Stimulated activated CD8-positive, alpha-beta memory T cell treated with anti-CD3 and anti-CD28 coated beads, Interleukin-15, amount 100 ng/mL, for 1 hour (primary cell): ENCODE results near the gene CHD6.

ENCODE experiments used
- DNase-seq: peaks from one replicate; pipeline ENCODE4 v3.0.0-alpha.2; 2020; ENCODE audit warnings: low read depth

Gene CHD6

GRCh38 chr20:41393705-41394066, 224.5 kb downstream of the CHD6 start:
- no peak for DNase-seq

GRCh38 chr20:41392871-41393704, 225.1 kb downstream of the CHD6 start:
- no peak for DNase-seq

GRCh38 chr20:41392295-41392694, 225.9 kb downstream of the CHD6 start:
- DNase-seq: no peak

- no peak for DNase-seq
Observed at GRCh38 chr20:41391587-41392001, 226.6 kb downstream of the CHD6 start.

GRCh38 chr20:41390889-41391288, 227.3 kb downstream of the CHD6 start:
- DNase-seq: no peak

GRCh38 chr20:41387444-41387851, 230.7 kb downstream of the CHD6 start:
- DNase-seq: no peak

GRCh38 chr20:41386502-41387427, 231.4 kb downstream of the CHD6 start:
- no peak for DNase-seq

GRCh38 chr20:41382791-41383305, 235.3 kb downstream of the CHD6 start:
- no peak for DNase-seq

GRCh38 chr20:41380551-41381193, 237.5 kb downstream of the CHD6 start:
- no peak for DNase-seq

- no peak for DNase-seq
Observed at GRCh38 chr20:41379551-41379950, 238.6 kb downstream of the CHD6 start.

GRCh38 chr20:41377275-41377674, 240.9 kb downstream of the CHD6 start:
- DNase-seq: no peak

GRCh38 chr20:41376349-41376748, 241.8 kb downstream of the CHD6 start:
- no peak for DNase-seq

GRCh38 chr20:41375846-41376245, 242.3 kb downstream of the CHD6 start:
- DNase-seq: no peak

GRCh38 chr20:41373931-41374920, 244.0 kb downstream of the CHD6 start:
- no peak for DNase-seq

- no peak for DNase-seq
Observed at GRCh38 chr20:41373251-41373783, 244.9 kb downstream of the CHD6 start.

- no peak for DNase-seq
Observed at GRCh38 chr20:41371371-41371770, 246.8 kb downstream of the CHD6 start.

- DNase-seq: no peak
Observed at GRCh38 chr20:41370176-41370575, 248.0 kb downstream of the CHD6 start.

- no peak for DNase-seq
Observed at GRCh38 chr20:41369673-41370072, 248.5 kb downstream of the CHD6 start.

- DNase-seq: no peak
Observed at GRCh38 chr20:41367956-41368355, 250.2 kb downstream of the CHD6 start.

GRCh38 chr20:41367393-41367695, 250.8 kb downstream of the CHD6 start:
- DNase-seq: no peak
